Glutamatergic neuron (in vitro differentiated cells): ENCODE data around the gene CYBA. TPM values are rescaled to one million over a fixed set of nuclear protein-coding genes. Genes with fewer than 3 reads are reported as not detected.
A peak's percentile ranks its signal among the peaks of the same experiment; 100 is the strongest.

Experiments
- DNase-seq: peaks from one replicate; pipeline ENCODE4 v3.0.0; 2022
- H3K27ac Mint-ChIP-seq: one replicate; pipeline ENCODE4 v1.8.0; 2020; ENCODE audit warnings: mild to moderate bottlenecking, mixed read lengths, inconsistent platforms; ENCODE audit not compliant: unreplicated experiment
- H3K27me3 Mint-ChIP-seq: one replicate; pipeline ENCODE4 v1.8.0; 2020; ENCODE audit warnings: mild to moderate bottlenecking, moderate library complexity, mixed read lengths, inconsistent platforms; ENCODE audit not compliant: unreplicated experiment
- H3K36me3 Mint-ChIP-seq: one replicate; pipeline ENCODE4 v1.8.0; 2020; ENCODE audit warnings: mild to moderate bottlenecking, mixed read lengths, inconsistent platforms; ENCODE audit not compliant: unreplicated experiment
- H3K4me1 Mint-ChIP-seq: one replicate; pipeline ENCODE4 v1.8.0; 2020; ENCODE audit warnings: mild to moderate bottlenecking, low read depth, mixed read lengths, inconsistent platforms; ENCODE audit not compliant: unreplicated experiment
- H3K4me3 Mint-ChIP-seq: one replicate; pipeline ENCODE4 v1.8.0; 2020; ENCODE audit warnings: mild to moderate bottlenecking, mixed read lengths, inconsistent platforms; ENCODE audit not compliant: unreplicated experiment
- H3K9me3 Mint-ChIP-seq: one replicate; pipeline ENCODE4 v1.8.0; 2020; ENCODE audit warnings: mild to moderate bottlenecking, moderate library complexity, mixed read lengths, inconsistent platforms; ENCODE audit not compliant: unreplicated experiment
- CTCF ChIP-seq: fragments of 200-600 bp; sonication (generic); IDR thresholded peaks from one replicate; pipeline ENCODE4 v1.5.0; 2021; ENCODE audit not compliant: partially characterized antibody, unreplicated experiment
- total RNA-seq: library from RNA; stranded (reverse); fragmentation: NEBNext Ultra II Directional; extraction: Animal tissue kit (Norgen Biotek cat#: 25700); gene quantifications from one replicate; pipeline ENCODE4 v1.2.1, GENCODE V29; 2021; ENCODE audit not compliant: unreplicated experiment

The CYBA gene
- total RNA-seq, 1 donor from 2014 or later, result 28.7 TPM

- no peak for TF ChIP-seq CTCF
- Mint-ChIP-seq H3K9me3 (peaks cover 14% of the 10 kb centered on the region), H3K4me3 (peak overlapping the region; percentile 21), H3K36me3 (no peaks in the 10 kb centered on the region), H3K4me1 (peaks cover 62% of the 10 kb centered on the region), H3K27ac (no peak overlapping the region), H3K27me3 (peaks cover 10% of the 10 kb centered on the region)
- no peak for DNase-seq
Observed at GRCh38 chr16:88617268-88618031, 33.4 kb downstream of the CYBA start.

- Mint-ChIP-seq H3K4me1 (peaks cover 62% of the 10 kb centered on the region), H3K4me3 (no peak overlapping the region), H3K36me3 (no peaks in the 10 kb centered on the region), H3K27ac (no peak overlapping the region), H3K9me3 (peaks cover 14% of the 10 kb centered on the region), H3K27me3 (peaks cover 10% of the 10 kb centered on the region)
- no peak for TF ChIP-seq CTCF
- DNase-seq, result no peak
Observed at GRCh38 chr16:88616736-88617135, 34.1 kb downstream of the CYBA start.

- Mint-ChIP-seq H3K27me3 (peaks cover 10% of the 10 kb centered on the region), H3K4me3 (no peak overlapping the region), H3K36me3 (no peaks in the 10 kb centered on the region), H3K9me3 (peaks cover 14% of the 10 kb centered on the region), H3K4me1 (peaks cover 65% of the 10 kb centered on the region), H3K27ac (no peak overlapping the region)
- no peak for TF ChIP-seq CTCF
- no peak for DNase-seq
Observed at GRCh38 chr16:88616320-88616719, 34.5 kb downstream of the CYBA start.

- Mint-ChIP-seq H3K9me3 (peaks cover 12% of the 10 kb centered on the region), H3K36me3 (no peaks in the 10 kb centered on the region), H3K27ac (peak overlapping the region; percentile 84), H3K4me1 (peaks cover 73% of the 10 kb centered on the region), H3K4me3 (peak overlapping the region; percentile 61), H3K27me3 (peaks cover 10% of the 10 kb centered on the region)
- no peak for TF ChIP-seq CTCF
- DNase-seq, result no peak
Observed at GRCh38 chr16:88614818-88615580, 35.9 kb downstream of the CYBA start.
